HG03575 (cell line): ENCODE data around the gene FKTN.

Source experiments
- ATAC-seq: cut with Tn5 transposase; IDR thresholded peaks from one replicate; pipeline ENCODE4 v1.9.1; 2021; ENCODE audit not compliant: unreplicated experiment, insufficient number of reproducible peaks, low FRiP score; ENCODE audit errors: extremely low read depth

FKTN gene

DNA sequence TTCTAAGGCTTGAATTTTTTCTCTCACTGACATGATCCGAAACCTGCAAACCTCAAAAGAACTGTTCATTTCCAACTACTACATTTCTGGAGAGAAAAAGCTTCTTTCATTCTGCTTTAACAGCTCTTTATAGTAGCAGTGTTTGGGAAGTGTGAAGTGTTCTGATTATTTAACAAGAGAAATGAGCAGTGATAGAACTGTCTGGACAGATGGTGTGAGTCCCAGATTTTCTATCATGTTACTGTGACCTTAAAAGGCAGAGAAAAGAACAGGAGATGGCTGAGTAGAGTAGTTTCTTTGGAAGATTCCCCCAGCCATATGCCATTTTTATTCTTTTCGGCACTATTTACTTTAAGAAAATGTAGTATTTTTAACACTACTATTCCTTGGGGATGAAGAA, 63.1 kb downstream of the FKTN start:
- no peak for ATAC-seq

GRCh38 chr9:105625088-105625487, 67.2 kb downstream of the FKTN start:
- ATAC-seq: no peak

GRCh38 chr9:105632807-105633206, 74.9 kb downstream of the FKTN start:
- ATAC-seq: no peak

- ATAC-seq: no peak
Observed at GRCh38 chr9:105633411-105633810, 75.5 kb downstream of the FKTN start.

GRCh38 chr9:105636331-105636730, 78.4 kb downstream of the FKTN start:
- ATAC-seq: no peak

GRCh38 chr9:105637787-105638395, 80.0 kb downstream of the FKTN start:
- no peak for ATAC-seq

GRCh38 chr9:105639936-105640335, 82.0 kb downstream of the FKTN start:
- ATAC-seq: no peak

- no peak for ATAC-seq
Observed at GRCh38 chr9:105643795-105644194, 85.9 kb downstream of the FKTN start.

- ATAC-seq: no peak
Observed at GRCh38 chr9:105646879-105647594, 89.1 kb downstream of the FKTN start.

DNA sequence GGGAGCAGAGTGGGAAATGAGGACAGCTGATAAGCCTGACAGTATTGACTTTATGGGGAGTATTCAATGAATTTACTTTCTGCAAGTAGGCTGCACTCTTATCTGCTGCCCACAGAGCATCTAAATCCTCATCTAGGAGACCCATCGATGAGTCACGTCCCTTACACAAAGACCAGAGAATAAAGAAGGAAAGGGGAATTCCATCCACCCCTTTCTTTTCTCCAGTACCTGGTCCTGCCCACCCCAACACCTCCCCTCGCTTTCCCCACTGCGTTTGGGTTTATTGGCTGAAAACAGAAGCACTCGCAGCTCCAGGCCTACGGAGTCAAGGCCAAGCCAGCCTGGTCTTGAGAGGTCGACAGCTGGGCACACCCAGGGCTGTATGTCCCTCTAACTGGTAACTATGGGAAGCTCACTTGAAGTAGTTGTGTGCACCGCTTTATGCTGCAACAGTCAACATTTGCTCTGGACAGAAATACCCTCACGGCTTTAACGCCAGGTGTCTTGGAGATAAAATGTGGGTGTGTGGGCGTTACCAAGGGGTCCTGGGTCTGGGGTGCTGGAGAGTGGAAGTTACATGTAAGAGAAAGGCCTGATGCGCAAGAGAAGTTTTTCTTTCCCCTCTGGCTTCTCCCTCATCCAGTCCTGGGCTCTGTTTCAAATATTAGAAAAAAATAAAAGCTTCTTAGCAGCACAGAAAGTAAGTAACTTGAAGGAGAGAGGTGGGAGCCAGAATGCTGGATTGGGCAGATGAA, 89.8 kb downstream of the FKTN start:
- no peak for ATAC-seq

DNA sequence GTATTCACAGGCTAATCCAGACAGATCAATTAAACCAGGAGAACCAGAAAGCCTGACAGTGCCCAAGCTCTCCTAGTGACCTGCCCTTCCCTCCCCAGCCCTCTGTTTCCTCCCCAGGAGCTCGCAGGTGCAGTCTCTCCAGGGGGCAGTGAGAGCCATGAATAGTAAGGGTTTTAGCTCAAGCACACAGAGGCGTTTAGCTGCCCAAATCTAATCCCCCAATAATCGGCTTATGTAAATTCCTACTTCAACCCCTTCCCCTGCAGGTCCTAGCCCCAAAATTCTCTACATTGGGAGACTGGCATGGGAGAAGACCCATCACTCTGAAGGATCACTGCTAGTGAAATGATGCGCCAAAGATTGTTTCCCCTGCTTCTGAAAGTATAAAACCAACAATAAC, 93.9 kb downstream of the FKTN start:
- ATAC-seq: no peak

DNA sequence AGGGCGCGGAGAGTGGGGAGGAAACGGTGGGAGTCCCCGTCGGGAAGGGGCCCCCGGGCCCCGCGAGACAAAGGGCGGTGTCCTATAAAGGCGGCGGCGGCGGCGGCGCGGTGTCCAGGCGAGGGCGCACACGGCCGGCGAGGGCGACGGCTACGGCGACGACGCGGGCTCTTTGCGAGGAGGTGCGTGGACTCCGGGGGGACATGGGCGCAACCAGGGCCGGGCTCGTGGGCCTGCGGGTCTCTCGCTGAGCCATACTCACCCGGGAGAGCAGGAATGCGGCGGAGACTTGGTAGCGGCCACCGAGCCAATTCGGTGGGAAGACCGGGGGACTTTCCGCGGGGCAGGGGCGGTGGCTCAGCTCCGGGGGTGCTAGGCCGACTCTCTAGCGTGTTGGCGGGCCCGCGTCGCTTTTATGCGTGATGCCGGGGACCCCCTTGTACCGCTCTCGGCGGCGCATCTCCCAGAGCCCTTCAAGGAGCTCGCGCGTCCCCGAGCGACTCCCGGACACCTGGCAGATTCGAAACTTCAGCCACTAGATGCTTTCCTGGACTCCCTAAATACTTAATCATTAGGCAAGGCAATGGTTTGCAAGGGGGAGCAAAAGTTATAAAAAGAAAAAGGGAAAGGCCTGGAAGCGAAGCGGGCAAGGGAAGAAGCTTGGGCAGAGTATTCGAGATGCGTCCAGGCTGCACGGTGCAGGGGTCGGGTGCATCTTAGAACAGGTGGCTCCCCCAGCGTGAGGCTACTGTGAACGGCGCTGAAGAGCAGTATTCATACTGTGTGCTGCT, 98.4 kb downstream of the FKTN start:
- ATAC-seq: no peak

DNA sequence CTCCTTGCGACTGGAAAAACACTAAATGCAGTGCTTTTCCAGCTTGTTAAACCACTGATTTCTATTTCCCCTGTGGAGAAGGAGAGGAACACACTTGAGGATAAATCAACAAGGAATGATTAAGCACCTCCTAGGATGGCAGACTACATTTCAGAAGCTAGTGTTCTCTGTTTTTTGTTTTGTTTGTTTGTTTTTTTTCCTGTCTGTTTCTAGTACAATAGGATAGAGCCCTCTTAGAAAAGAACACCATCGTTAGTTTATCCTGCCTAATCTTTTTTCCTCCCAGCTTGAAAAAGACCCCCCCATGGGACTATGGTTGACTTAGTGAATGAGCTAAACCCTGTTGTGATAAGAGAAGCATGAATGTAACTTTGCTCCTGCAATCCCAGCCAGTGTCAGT, 100.4 kb downstream of the FKTN start:
- no peak for ATAC-seq

- no peak for ATAC-seq
Observed at GRCh38 chr9:105661011-105661410, 103.1 kb downstream of the FKTN start.

DNA sequence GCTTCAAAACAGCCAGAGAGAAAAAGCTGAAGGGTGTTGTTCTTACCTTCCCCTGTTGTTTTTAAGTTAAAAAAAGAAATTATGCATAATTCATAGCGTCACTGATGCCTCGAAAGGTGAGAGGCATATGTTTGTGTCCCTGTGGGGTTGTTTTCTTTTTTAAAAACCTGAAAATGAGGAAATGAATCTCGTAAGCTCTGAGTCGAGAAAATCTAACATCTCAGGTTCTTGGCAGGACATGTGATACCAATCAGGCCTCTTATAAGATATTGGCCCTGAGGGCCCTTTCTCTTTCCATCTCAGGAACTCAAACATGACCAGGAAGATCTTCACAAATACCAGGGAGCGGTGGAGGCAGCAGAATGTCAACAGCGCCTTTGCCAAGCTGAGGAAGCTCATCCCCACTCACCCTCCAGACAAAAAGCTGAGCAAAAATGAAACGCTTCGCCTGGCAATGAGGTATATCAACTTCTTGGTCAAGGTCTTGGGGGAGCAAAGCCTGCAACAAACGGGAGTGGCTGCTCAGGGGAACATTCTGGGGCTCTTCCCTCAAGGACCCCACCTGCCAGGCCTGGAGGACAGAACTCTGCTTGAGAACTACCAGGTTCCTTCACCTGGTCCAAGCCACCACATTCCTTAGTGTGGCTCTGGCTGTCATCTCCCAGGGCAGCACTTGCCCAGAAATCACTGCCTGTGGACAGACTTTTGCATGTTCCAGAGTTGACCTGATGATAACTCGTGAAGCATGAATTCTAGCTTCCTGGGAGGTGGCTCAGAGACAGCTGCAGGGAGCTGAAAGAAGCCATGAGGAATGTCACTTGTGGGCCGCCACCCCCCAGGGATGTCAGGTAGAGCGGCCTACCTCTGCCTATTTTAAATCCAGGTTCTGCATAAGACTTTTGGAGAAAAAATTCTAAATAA, 104.5 kb downstream of the FKTN start, which contains the start of gene TAL2:
Gene TAL2, plus strand, starts transcription at position 274 of the 921 bp plus-strand sequence. Its CDS starts 40 bp downstream, at position 314.
- ATAC-seq: no peak

- ATAC-seq: no peak
Observed at GRCh38 chr9:105663914-105664313, 106.0 kb downstream of the FKTN start.

DNA sequence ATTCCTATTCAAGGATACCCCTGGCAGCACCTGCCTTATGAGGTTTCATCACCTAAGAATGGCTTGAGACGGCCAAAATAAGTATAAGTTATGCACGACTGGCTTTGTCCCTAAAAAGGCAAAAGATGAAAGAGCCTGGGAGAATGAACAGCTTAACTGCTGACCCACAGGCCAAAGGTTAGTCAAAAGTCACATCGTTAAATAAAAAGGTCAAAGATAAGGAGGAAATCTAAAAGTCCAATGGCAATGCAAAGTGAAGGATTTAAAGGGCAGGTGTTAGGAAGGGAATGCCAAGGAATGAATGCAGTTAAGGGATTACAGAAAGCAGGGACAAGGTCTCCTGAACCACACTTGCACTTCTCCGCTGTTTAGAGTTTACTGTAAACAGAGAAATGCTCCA, 109.9 kb downstream of the FKTN start:
- ATAC-seq: no peak

GRCh38 chr9:105670315-105670714, 112.4 kb downstream of the FKTN start:
- no peak for ATAC-seq
